NT2/D1 (cell line): ENCODE data around the gene STK38.

Experiments
- SUZ12 ChIP-seq: IDR thresholded peaks from 2 replicates; pipeline ENCODE4 v1.6.1; 2011; ENCODE audit not compliant: insufficient read length, insufficient read depth; ENCODE audit errors: extremely low read depth
- YY1 ChIP-seq: IDR thresholded peaks from 2 replicates; pipeline ENCODE4 v1.6.1; 2011; ENCODE audit not compliant: insufficient read length, insufficient read depth
- ZNF274 ChIP-seq: IDR thresholded peaks from 2 replicates; pipeline ENCODE4 v1.6.1; 2011; ENCODE audit warnings: mild to moderate bottlenecking, low read depth, low read length

GRCh38 chr6:36544228-36544627 is 3.1 kb downstream of the STK38 start:
- TF ChIP-seq YY1 (no peak), SUZ12 (no peak), ZNF274 (no peak)
